Hypothalamus (tissue), 51 donors: ENCODE measurements around the gene NPPC.

Source experiments
- DNase-seq, 51 donors: peaks; one replicate each; lab custom pipeline; 2025; lab: John Stamatoyannopoulos, UW

The NPPC gene

DNA sequence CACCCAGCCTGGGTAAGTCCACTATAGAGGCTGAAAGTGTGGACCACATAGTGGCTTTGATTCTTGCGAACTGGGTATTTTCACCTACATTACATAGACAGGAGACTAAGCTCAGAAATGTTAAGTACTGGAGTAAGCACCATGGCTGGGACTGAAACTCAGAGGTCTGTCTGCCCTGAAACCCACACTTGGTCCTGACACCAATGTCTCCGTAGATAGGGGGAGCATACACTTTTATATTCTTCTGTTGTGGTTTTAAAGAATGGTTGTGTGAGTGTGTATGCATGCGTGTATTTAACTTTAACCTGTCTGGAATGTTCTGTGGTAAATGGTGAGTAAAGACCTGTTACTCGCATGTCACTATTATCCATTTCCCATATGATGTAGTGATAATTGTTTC is 10.3 kb upstream of the NPPC start:
- no peak for DNase-seq

DNA sequence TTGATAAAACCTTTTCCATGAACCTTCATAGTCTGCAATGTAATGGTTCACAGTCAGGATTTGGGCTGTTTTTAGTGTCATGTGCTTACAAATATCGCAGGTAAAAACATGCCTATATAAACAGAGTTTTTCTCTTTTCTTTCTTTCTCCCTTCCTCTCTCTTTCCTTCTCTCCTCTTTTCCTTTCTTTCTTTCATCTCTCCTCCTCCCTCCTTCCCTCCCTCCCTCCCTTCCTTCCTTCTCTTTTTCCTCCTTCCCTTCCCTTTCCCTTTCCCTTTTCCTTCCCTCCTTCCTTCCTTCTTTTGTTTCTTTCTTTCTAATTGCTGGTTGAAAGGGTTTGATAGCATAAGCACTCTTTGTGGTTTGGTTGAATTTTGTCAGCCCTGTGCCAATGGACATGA is 9.6 kb upstream of the NPPC start:
- no peak for DNase-seq

DNA sequence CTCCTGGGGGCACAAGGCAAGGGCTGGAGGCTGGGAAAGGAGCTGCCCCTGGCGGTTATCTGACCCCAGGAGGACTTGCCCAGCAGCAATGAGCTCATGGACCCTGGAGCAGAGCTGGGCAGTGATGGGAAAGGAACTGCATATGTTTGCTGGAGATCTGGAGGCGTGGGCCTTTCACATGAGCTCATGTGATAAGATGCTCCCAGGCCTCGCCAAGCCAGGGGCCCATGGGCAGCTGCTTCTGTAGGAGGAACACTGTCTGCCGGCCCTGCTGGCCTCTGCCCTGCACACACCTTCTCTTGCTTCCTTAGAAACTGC is 9.0 kb upstream of the NPPC start:
- no peak for DNase-seq

DNA sequence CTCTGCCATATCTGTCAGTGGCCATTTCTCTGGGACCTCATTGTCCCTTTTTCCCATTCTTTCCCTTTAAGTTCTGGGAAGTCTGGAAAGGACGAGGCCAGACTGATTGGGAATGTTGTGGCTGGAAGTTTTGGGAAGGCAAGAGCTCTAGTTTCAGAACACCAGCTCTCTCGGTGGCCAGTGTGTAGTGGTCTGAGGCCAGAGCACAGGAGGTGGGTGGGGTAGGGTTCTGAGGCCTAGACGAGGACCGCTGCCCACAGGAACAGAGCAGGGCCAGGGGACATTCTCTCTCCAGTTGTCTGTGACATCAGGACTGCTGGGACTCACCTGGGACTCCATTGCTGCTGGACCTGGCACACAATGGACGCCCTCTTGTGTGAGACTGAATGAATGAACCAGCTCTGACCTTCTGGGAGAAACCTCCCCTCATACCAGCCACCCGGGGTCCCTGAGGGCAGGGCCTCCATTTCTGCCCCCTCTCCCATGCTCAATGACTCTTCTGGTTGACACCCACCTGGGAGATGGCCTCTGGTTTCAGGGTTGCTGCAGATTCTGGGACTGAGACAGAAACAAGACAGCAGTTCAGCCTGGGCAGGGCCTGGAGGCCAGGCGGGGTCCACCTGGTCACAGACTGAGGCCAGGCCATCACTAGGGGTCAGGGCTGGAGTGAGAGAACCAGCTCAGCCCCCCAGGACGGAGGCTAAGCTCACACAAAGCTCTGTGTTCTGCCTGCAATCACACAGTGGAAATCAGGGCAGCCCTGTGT is 8.4 kb upstream of the NPPC start:
- no peak for DNase-seq

GRCh38 chr2:231933916-231934401 is 7.8 kb upstream of the NPPC start:
- no peak for DNase-seq

- DNase-seq, result no peak
Observed at GRCh38 chr2:231932985-231933915, 7.1 kb upstream of the NPPC start.

GRCh38 chr2:231932711-231932970 is 6.4 kb upstream of the NPPC start:
- DNase-seq, result no peak

GRCh38 chr2:231931481-231931915 is 5.3 kb upstream of the NPPC start:
- no peak for DNase-seq

- DNase-seq, result no peak
Observed at GRCh38 chr2:231930593-231931281, 4.5 kb upstream of the NPPC start.

- DNase-seq, result no peak
Observed at GRCh38 chr2:231929961-231930592, 3.9 kb upstream of the NPPC start.

DNA sequence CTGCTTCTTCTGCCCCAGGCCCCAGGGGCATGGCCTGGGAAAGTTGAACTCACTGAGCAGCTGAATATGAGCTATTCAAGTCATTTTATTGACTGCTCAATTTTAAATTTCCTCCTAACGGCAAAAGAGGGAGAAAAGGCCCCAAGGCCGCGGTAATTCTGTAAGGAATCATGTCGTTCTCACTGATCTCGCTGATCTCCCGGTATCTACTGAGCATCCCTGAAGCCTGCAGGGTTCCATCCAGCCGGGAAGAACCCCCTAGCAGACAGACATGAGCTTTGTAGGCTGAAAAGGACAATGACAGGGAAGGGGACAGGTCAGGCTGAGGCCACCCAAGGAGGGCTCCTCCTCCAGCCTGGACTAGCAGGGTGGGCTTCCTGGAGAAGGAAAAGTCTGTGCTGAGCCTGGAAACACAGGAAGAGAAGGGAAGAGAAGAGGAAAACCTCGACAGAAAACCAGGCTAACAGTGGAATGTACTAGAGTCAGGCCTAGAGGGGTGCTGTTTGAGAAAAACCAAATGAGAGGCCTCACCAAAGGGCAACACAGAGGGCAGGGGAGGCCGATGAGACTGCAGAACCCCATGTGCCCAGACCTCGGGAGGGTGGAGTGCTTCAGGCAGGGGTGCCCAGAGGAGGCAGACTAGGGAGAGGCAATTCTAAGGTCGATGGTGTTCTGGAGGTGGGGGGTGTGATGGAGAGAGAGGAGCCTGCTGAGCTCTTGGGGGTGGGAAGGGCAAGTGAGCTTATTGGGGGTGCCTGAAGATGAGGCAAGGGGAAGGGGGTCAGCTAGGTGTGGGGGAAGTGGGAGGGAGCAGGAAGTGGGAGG is 2.9 kb upstream of the NPPC start:
- no peak for DNase-seq

DNA sequence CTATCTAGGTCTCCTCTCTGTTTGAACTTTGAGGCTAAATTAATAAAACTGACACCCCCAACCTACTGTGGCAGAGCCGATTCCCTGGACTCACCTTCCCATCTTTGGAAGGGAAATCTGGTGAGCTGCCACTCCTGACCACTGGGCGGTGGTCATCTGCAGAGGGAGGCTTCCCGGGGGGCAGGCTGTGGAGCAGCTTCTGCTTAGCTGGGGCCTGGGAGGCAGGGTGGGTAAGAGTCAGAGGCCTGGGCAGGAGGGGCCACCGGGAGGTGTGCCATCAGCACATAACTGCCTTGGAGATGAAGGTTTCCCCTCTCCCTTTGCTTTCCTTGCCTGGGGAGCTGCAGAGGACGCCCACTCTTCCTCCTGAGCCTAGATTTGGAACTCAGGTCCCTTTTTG is 2.3 kb upstream of the NPPC start:
- no peak for DNase-seq

- DNase-seq, result no peak
Observed at GRCh38 chr2:231927566-231927890, 1.3 kb upstream of the NPPC start.

- peak in 27 of 51 donors; percentile 15 to 76 (median 41) for DNase-seq
Observed at GRCh38 chr2:231926761-231927565, 767 bp upstream of the NPPC start.

DNA sequence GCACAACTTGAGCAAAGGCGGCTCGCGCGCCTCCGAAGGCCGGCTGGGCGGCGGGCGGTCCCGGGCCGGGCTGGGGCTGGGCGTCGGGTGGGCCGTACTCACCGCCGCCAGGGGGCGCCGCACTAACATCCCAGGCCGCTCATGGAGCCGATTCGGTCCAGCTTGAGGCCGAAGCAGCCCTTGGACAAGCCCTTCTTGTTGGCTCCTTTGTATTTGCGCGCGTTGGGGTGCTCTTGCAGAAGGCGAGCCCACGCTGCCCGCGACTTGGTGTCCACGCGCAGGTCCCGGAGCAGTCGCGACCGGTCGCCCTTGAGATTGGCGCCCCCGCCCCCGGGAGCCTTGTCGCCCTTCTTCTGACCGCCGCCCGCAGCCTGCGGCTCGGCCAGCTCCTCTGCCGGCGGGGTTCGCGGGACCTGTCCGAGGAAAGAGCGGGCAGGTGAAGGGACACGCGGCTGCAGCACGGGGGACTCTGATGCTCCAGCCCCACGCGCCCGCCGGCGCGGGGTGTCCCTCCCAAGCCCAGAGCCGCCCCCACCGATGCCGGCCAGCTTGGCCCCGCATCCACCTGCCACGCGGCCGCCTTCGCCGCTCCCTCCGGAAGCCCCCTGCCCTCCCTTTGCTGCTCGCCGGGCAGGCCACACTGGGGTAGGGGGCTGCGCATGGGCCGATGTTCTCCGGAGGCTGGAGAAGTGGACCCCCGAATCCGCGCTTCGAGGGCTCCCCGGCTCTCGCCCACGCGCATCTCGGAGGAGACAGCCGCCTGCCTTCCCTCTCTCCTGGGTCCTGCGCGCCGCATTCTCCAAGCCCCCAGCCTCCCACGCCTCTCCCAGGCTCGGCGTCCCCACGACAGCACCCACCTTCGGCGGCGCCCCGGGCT is 655 bp downstream of the NPPC start:
- peak in 50 of 51 donors; percentile 8 to 86 (median 58) for DNase-seq

- no peak for DNase-seq
Observed at GRCh38 chr2:231924889-231925275, 1.3 kb downstream of the NPPC start.

- no peak for DNase-seq
Observed at GRCh38 chr2:231923951-231924888, 2.0 kb downstream of the NPPC start.
